Coronary artery (tissue), 2 donors: ENCODE results near the gene UVSSA.
"Not testable (repeated sequence)": the region's sequence is repeated elsewhere in the genome, so short reads cannot be mapped to it uniquely, and the experiment has no call there.

Source experiments
- DNase-seq: peaks from one replicate; pipeline ENCODE4 v3.0.0-alpha.2; 2017; ENCODE audit warnings: low spot score
- H3K27ac ChIP-seq, 2 donors: fragments of 200-600 bp; sonication (generic); one replicate each; pipeline ENCODE4 v1.5.1; 2016 to 2019
- H3K4me3 ChIP-seq: fragments of 200-600 bp; sonication (generic); 2 replicates; pipeline ENCODE4 v1.5.1; 2016; ENCODE audit warnings: mild to moderate bottlenecking, moderate library complexity
- TF ChIP-seq, protein P1 (sequence below): fragments of 200-600 bp; sonication (generic); IDR thresholded peaks from one replicate; pipeline ENCODE4 v1.5.1; 2019; ENCODE audit warnings: antibody characterized with exemption

UVSSA gene

DNA sequence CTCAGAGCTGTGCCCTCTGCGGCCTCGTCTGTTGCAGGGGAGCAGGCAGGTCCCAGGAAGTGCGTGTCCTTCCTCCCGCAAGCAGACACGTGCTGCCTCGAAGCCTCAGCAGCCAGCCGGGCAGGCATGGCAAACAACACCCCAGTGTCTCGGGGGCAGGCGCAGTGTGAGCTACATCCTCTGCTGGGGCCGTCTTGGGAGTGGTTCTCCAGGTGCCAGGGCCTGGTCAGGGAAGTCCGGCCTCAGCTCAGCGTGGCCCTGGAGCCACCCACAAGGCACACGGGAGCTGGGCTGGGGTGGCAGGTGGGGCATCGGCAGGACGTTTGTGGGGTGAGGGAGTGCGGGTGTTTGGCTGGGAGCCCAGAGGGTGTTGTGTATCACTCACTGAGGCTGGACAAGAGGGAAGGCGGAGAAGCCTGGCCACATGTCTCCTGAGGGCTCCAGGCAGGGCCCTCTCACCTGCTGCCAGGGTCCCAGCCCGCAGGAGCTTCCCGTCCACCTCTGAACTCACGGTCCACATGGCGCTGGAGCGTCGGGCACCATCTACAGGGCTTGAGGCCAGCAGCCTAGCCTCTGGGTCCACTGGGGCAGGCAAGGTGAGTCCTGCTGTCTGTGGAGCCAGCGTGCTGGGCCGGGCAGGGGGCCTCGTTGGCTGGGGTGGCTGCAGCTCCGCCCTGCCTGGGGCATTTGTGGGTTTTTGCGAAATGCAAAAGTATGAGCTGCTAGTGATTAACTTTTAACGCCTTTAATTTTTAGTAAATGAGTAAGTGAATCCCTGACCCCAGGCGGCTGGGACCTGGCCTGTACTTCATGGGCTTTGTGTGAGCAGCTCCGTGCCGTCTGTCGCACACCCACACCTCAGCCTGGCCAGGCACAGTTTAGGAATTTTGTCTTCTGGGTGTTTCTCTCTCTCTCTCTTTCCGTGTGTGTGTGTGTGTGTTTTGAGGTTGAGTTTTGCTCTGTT lies 17.3 kb upstream of the UVSSA start:
- no peak for DNase-seq
- Histone ChIP-seq H3K4me3 (no peak overlapping the region), H3K27ac (no peak overlapping the region)
- TF ChIP-seq, protein P1, sequence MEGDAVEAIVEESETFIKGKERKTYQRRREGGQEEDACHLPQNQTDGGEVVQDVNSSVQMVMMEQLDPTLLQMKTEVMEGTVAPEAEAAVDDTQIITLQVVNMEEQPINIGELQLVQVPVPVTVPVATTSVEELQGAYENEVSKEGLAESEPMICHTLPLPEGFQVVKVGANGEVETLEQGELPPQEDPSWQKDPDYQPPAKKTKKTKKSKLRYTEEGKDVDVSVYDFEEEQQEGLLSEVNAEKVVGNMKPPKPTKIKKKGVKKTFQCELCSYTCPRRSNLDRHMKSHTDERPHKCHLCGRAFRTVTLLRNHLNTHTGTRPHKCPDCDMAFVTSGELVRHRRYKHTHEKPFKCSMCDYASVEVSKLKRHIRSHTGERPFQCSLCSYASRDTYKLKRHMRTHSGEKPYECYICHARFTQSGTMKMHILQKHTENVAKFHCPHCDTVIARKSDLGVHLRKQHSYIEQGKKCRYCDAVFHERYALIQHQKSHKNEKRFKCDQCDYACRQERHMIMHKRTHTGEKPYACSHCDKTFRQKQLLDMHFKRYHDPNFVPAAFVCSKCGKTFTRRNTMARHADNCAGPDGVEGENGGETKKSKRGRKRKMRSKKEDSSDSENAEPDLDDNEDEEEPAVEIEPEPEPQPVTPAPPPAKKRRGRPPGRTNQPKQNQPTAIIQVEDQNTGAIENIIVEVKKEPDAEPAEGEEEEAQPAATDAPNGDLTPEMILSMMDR = no peak

DNA sequence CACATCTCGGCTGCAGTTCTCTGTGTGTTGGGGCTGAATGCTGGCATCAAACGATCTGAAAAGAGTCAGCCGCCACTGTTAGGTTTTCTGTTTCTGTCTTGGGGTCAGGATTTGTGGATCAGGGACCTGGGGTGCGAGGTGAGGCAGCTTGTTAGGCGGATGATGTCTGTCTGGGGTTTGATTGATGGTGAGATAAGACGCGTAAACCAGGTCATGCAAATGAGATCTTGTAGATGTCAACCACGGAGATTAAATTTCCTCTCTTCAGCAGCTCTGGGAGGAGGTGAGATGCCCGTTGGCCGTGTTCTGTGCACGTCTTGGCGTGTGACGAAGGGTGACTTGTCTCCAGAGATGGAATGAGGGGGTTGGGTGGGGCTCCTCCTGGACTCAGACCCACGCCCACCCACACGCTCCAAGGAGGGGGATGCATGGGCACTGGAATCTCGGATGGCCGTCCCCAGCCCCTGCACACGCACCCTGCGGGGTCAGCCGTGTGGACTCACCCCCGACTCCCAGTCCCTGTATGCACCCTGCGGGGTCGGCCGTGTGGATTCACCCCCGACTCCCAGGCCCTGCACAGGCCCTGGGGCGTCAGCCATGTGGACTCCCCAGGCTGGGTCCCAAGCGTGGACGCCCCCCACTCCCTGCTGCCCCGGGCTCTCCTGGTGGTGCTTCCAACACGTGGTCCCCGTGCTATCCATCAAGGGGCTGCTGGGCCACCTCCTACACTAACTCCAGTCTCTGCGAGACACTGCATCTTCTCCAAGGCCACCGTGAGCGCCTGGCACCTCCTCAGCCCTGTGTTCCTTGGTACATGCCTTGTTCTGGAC lies 16.0 kb upstream of the UVSSA start:
- Histone ChIP-seq H3K4me3 (no peak overlapping the region), H3K27ac (no peak overlapping the region)
- no peak for DNase-seq
- TF ChIP-seq, protein P1 = no peak

DNA sequence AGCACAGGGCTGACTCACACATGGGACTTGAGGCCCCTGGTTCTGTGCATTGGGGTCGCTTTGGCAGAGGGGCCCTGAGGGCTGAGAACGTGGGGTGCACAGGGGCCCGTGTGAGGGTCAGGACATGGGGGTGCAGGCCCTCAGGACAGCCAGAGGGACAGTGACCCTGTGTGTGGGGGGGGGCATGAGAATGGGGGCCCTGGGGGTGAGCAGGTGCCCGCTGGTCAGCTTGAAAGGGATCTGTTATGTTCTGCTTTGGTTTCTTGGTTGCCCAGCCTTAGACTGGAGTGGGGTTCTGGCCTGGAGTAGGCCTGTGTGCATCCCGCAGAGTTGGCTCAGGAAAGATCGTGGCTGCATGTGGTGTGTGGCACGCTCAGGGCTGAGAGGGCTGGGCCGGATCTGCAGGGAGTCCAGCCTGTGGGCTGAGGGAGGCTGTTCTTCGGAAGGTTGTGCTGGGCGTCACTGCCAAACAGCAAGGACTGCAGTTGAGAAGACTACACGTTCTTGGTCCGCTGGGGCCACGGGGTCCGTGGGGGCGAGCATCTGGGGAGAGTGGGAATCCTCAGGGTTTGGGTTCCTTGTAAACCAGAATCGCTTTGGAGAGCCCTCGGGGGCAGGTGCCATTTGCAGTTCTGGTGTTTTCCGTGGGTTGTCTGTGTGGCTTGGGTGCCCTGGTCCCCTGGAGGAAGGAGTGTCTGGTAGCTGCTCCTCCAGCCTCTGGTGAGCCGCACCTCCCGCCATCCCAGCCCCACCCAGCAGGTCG lies 15.2 kb upstream of the UVSSA start:
- no peak for DNase-seq
- TF ChIP-seq, protein P1 = no peak
- Histone ChIP-seq H3K27ac (peak overlapping the region in 1 of 2 donors; percentile 2), H3K4me3 (no peak overlapping the region)

DNA sequence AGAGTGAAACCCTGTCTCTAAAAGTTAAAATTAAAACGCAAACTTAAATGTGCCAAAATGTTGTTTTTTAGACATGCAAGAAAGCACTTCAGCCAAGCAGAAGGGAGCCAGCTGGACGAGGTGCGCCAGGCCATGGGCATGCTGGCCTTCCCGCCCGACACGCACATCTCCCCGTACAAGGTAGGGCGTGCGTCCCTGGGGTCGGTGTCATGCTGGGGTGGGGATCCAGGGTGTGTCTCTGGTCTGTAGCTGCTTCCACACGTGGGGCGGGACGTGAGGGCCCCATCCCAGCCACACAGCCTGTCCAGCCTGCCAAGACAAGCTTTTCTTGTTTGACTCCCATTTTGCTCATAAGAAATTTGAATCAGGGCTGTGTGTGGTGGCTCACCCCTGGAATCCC lies 14.3 kb upstream of the UVSSA start:
- peak overlapping the region in 1 of 2 donors; percentile 2 for H3K27ac ChIP-seq

DNA sequence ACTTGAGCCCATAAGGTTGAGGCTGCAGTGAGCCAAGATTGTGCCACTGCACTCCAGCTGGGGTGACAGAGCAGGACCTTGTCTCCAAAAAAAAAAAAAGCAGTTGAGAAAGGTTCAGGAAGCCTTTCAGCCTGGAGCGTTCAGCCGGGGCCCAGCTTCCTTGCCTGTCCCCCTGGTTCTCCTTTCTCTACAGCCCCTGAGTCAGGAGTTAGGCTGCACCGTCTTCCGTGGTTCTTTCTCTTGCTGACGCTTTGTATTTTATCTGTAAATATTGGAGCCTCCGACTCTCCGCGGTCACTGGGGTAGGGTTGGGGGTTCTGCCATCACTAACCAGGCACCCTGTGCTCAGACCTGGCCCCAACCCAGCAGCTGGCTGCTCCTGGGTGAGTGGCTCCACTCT lies 13.8 kb upstream of the UVSSA start:
- H3K4me3 ChIP-seq = no peak overlapping the region
- TF ChIP-seq, protein P1 = no peak
- no peak for DNase-seq
- H3K27ac ChIP-seq = no peak overlapping the region

More for the DNA sequence above, 14.3 kb upstream of the UVSSA start:
- TF ChIP-seq, protein P1 = no peak
- DNase-seq = no peak
- no peak overlapping the region for H3K4me3 ChIP-seq

DNA sequence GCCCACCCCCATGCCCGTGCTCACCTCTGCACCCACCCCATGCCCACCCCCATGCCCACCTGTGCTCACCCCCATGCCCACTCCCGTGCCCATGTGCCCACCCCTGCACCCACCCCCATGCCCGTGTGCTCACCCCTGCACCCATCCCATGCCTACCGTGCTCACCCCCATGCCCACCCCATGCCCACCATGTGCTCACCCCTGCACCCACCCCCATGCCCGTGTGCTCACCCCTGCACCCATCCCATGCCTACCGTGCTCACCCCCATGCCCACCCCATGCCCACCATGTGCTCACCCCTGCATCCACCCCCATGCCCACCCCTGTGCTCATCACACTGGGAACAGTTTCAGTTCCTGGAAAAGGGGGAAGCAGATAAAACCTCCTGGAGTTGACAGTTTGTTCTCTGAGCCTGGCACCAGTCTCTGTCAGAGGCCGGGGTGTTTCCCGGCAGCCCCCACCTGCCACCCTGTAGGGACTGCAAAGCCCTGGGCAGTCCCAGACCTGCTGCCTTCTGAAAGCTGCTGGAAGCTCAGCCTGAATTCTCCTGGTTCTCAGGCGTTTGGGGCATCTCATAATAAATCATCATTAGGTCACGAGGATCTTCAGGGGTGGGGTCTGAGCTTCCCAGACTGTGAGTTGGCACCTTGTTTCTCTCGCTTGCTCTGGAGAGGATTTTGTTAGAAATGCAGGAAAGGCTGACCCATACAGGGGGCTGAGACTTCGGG lies 13.0 kb upstream of the UVSSA start:
- peak overlapping the region in 1 of 2 donors; percentile 22 for H3K27ac ChIP-seq
- DNase-seq, H3K4me3 ChIP-seq: not testable (repeated sequence)
